GM19351 (cell line): ENCODE data around the gene CNTN4.

Experiments
- ATAC-seq: cut with Tn5 transposase; IDR thresholded peaks from one replicate; pipeline ENCODE4 v1.9.1; 2021; ENCODE audit warnings: mild to moderate bottlenecking, moderate library complexity; ENCODE audit not compliant: unreplicated experiment

Gene CNTN4

GRCh38 chr3:3013317-3014052 is 914.8 kb downstream of the CNTN4 start:
- ATAC-seq: no peak

GRCh38 chr3:3015185-3016089 is 916.8 kb downstream of the CNTN4 start:
- ATAC-seq: peak; percentile 95

- no peak for ATAC-seq
Observed at GRCh38 chr3:3016226-3016625, 917.6 kb downstream of the CNTN4 start.

GRCh38 chr3:3020209-3020608 is 921.5 kb downstream of the CNTN4 start:
- ATAC-seq: no peak

- ATAC-seq: no peak
Observed at GRCh38 chr3:3023111-3023745, 924.6 kb downstream of the CNTN4 start.

DNA sequence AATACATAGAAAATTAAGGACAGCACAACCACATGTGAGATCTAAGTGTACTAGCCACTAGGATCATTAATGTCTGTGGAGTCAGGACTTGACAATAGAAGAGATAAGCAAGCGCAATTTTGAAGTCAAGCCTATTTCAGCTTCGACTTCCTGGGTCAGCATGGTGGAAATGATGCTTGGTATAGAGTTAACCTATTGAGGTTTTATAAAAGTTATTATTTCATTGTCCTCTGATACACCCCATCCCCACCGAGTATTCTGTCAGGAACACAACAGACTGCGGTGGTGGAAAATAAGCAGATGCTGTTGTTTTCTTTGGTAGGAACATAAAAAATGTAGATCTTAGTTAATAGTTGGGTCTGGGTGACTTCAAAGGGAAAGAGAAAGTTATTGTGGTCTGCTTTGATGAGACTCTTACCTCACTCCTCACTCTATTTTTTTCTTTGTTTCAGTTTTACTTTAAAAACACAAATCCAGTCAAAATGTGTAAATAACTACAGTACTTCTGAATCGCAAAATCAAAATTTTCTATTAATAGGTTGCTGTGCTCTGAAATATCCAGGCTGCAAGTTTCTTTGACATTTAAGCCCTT is 929.4 kb downstream of the CNTN4 start:
- peak; percentile 98 for ATAC-seq

DNA sequence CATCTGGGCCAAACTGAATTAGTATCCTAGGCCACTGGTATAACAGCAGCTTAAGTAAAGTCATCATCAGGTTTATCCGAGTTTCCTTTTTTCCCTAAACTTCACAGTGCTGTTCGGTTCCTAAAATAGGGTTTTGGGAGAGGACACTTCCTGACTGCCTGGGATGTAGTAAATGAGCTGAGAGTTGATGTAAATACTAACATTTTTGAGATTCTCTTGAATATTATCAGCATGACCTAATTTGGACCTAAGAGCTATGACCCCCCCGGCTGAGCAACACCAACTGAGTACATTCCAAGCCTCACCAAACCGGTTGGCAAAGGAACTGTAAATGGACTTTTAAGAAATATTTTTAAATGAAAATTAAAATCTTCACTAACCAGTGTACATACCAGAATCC is 932.7 kb downstream of the CNTN4 start:
- ATAC-seq: no peak

DNA sequence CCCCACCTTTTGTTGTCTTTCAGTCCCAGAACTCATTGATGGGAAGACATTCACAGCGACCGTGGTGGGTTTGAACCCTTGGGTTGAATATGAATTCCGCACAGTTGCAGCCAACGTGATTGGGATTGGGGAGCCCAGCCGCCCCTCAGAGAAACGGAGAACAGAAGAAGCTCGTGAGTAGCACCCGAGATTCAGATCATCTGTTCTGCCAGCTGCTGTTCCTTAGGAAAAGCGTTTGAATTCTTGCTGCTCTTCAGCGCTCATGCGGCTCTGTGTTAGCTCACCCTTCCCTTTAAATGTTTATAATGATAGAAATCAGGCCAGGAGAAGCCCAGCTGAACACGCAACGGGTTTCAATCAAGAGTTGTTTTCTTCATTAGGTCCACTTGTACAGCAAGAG is 938.5 kb downstream of the CNTN4 start:
- no peak for ATAC-seq

DNA sequence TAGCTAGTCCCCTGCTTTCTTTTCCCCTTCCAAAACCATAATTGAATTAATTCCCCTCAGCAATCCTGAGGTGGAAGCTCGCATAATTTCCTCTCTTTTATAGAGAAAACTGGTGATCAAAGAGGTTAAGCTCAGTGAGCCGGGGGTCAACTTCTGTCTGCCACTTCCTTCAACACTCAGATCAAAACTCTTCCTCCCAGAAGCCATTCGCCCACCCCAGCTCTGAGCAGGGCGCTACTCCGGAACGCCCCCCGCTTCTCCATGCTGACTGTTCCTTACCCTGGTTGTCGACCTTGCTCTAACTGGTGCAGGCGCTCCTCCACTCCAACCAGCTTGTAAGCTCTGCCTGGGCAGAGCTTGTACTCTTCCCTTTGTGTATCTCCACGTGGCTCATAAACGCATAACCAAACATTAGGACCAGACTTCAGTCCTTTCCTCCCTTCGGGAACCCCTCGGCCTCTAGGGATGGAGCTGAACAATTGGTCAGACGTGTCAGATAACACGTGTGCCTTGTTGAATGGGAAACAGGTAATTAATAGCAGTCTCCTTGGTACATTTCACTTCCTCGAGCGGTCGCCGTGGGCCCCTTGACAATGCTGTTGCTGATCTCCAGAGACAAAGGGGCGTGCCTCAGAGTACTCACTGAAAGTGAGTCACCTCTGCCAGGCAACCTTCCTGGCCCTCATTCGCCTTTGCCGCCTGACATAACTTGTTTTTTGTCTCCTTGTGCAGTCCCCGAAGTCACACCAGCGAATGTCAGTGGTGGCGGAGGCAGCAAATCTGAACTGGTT is 939.7 kb downstream of the CNTN4 start:
- ATAC-seq: no peak

DNA sequence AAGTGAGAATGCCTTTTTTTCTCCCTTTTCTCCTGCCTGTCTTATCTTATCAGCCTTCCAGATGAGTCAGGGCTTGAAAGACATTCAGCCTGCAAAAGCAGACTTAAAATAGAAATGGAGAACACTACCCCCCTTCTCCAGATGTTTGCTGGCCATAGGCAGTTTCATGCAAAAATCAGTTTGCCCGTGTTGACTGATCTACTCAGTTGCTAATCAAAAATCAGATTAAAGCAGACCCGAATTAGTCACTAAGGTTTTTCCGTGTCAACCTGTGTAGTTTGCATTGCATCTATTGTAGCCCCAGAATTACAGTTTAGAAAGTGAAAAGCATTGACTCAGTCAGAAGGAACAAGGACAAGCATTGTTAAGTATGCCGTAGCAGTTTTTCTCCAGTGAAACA is 955.3 kb downstream of the CNTN4 start:
- no peak for ATAC-seq

DNA sequence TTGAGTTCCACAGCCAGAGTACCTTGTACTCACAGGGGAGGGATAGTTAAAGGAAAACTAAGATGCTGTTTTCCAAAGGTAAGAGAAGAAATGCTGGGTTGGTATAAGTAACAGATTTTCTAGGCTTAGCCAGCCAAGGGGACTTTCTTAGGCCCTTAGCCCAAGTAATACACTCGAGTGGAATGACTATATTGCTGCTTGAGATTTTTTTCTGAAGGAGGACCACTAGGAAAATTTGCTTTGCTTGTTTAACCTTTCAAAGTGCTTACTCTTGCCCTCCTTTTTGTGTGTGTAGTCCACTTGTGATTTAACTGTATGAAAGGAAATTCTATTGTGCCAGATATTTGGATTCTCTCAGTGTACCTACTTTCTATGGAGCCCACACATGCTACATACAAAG is 961.0 kb downstream of the CNTN4 start:
- ATAC-seq: no peak

- ATAC-seq: no peak
Observed at GRCh38 chr3:3064297-3064696, 965.6 kb downstream of the CNTN4 start.

DNA sequence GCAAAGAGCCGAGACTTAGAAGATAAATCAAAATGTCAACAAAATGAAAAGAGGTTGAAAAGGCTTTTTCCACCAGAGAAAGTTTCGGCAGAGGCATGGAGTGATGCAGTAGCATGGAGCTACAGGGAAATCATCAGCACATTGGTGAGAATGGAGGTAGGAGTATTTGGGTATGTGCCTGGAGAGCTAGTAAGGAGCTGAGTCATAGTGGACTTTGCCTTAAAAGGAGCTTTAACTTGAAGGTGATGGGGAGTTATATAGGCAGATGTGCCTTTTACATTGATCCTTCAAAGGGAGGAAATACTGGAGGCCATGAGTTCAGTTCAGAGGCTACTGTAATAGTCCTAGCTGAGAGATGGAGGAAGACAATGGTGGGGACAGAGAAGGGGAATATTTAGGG is 967.2 kb downstream of the CNTN4 start:
- peak; percentile 42 for ATAC-seq

DNA sequence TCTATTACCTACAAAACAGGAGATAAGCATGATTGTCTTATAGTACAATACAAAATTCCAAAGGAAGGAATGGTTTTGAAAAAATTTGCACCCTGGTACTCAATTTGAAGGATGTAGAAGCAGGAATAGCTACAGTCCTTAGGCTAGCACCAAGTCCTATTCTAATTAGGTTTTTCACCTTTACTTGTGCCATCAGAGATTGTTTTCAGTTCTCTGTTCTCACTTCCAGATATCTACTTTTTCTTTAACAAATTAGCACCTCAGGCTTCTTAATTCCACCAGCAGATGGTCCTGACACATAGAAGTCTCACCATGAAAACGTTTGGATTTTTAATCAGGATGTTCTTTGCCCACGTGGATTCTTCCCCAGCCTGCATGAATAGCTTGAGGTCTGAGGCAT is 967.7 kb downstream of the CNTN4 start:
- peak; percentile 83 for ATAC-seq

GRCh38 chr3:3066910-3067309 is 968.2 kb downstream of the CNTN4 start:
- no peak for ATAC-seq

DNA sequence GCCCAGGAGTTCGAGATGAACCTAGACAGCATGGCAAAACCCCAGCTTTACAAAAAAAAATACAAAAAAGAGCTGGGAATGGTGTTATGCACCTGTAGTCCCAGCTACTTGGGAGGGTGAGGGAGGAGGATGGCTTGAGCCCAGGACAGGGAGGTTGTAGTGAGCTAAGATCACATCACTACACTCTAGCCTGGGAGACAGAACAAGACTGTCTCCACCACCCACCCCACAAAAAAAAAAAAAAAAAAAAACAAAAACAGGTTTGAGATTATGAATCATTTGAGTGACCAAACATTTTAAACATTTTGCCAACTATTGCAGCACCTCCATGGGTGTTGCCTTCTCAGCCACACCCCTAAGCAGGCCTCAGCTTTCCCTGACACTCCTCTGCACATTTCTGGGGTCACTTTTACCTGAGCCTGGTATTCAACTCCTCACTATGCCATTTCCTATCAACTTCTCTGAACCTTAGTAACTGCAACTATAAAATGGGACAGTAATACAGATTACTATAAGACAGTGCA is 969.8 kb downstream of the CNTN4 start:
- ATAC-seq: no peak

- no peak for ATAC-seq
Observed at GRCh38 chr3:3069723-3070122, 971.1 kb downstream of the CNTN4 start.

DNA sequence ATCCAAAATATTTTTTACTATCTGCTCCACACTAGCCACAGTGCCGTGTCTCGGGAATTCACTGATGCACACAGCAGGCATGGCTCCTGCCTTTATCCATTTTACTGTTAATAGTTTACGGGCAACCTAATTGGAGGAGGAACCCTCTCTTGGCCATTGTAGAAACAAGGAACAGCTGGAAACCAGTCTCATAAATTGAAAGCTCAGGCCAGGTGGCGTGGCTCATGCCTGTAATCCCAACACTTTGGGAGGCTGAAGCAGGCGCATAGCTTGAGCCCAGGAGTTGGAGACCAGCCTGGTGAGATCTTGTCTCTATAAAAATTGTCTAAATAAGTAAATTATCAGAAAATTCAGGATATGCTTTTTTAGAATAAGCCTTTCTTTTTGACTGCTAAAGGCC is 972.5 kb downstream of the CNTN4 start:
- no peak for ATAC-seq

GRCh38 chr3:3074551-3075257 is 976.0 kb downstream of the CNTN4 start:
- ATAC-seq: peak; percentile 87

- ATAC-seq: no peak
Observed at GRCh38 chr3:3080309-3080708, 981.6 kb downstream of the CNTN4 start.
